ENCODE measurements around the gene IGSF6. TPM values are rescaled to one million over a fixed set of nuclear protein-coding genes. Genes with fewer than 3 reads are reported as not detected.
"Not testable (repeated sequence)": the region's sequence is repeated elsewhere in the genome, so short reads cannot be mapped to it uniquely, and the experiment has no call there.

The IGSF6 gene
- total RNA-seq, 1 experiment from 2014 or later: not detected

DNA sequence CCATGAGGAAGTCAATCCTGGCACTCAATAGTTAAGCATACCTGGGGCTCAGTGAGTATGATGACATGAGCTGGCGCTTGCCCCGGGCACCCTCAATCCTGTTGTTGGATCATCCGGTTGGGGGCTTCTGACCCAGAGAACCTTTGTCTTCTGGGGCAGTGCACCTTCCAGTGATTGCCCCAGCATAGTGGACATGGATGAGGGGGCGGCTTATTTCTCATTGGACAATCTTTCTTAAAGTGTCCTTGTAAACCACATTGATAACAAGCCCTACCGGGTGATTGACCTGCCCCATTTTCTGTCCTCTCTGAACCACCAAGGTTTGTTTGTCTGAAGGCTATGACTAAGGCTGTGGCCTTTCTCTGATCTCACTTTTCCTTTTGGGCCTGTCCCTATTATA is 18.2 kb downstream of the IGSF6 start:
- H3K14ac ChIP-seq (ENCODE audit: insufficient read depth, low read length): no peak overlapping the region
- no peak for DNase-seq
- H2AK5ac ChIP-seq (ENCODE audit: insufficient read length, low read length): no peak overlapping the region
- H2BK5ac ChIP-seq (ENCODE audit: insufficient read length, low read length): no peak overlapping the region
- Mint-ChIP-seq H3K4me1 (peaks cover 18 to 40% of the 10 kb centered on the region in 2 experiments), H3K36me3 (ENCODE audit: insufficient read depth in 1 of 3, low read depth in 3 of 3) (peaks cover 7 to 33% (median 16%) of the 10 kb centered on the region in 3 experiments), H3K27ac (0 out of 7 replicates have a peak overlapping the region, but pooled peaks of 1 of the 3 experiments have one; percentile 81), H3K9me3 (peaks cover 0 to 7% of the 10 kb centered on the region in 2 experiments; a peak in 3 of 5 replicates), H3K27me3 (ENCODE audit: low read depth) (no peaks in the 10 kb centered on the region), H3K4me3 (no peak overlapping the region)
- H4K8ac ChIP-seq (replicated peaks; ENCODE audit: insufficient read length, low read depth, low read length): no peak overlapping the region
- no CpG with 5 or more reads among the region's 5 CpGs for WGBS (ENCODE audit: extremely low coverage, insufficient read length, low lambda C conversion rate)
- H3K23ac ChIP-seq (ENCODE audit: insufficient read length, low read depth, low read length): no peak overlapping the region
- TF ChIP-seq, protein P1, sequence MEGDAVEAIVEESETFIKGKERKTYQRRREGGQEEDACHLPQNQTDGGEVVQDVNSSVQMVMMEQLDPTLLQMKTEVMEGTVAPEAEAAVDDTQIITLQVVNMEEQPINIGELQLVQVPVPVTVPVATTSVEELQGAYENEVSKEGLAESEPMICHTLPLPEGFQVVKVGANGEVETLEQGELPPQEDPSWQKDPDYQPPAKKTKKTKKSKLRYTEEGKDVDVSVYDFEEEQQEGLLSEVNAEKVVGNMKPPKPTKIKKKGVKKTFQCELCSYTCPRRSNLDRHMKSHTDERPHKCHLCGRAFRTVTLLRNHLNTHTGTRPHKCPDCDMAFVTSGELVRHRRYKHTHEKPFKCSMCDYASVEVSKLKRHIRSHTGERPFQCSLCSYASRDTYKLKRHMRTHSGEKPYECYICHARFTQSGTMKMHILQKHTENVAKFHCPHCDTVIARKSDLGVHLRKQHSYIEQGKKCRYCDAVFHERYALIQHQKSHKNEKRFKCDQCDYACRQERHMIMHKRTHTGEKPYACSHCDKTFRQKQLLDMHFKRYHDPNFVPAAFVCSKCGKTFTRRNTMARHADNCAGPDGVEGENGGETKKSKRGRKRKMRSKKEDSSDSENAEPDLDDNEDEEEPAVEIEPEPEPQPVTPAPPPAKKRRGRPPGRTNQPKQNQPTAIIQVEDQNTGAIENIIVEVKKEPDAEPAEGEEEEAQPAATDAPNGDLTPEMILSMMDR (conservative IDR thresholded peaks at IDR 0.05): no peak
- no peaks in the 10 kb centered on the region for H3K23me2 ChIP-seq (ENCODE audit: insufficient read length, low read depth, low read length, poor library complexity, severe bottlenecking)
- H3K4ac ChIP-seq (ENCODE audit: low read depth, low read length): no peak overlapping the region
- no peak overlapping the region for H3K9ac ChIP-seq (ENCODE audit: extremely low read depth, insufficient read length, low read length)
- no peak overlapping the region for H2BK15ac ChIP-seq (ENCODE audit: low read depth, low read length)
- H2AFZ ChIP-seq (ENCODE audit: low read length): no peak overlapping the region
- H2BK20ac ChIP-seq (ENCODE audit: low read depth, low read length, poor library complexity, severe bottlenecking): no peak overlapping the region
- H3K4me2 ChIP-seq (ENCODE audit: insufficient read depth, insufficient read length, low read length): no peak overlapping the region
- no peaks in the 10 kb centered on the region for H3K27me3 ChIP-seq (ENCODE audit: insufficient read depth, low read length)
- no peak overlapping the region for H3K27ac ChIP-seq (ENCODE audit: insufficient read length, low read depth, low read length)
- H4K5ac ChIP-seq (ENCODE audit: insufficient read length, low read depth, low read length): no peak overlapping the region
- H3K56ac ChIP-seq (ENCODE audit: insufficient read length, low read depth, low read length): no peak overlapping the region
- no peaks in the 10 kb centered on the region; the same call in 1 of the 2 replicates for H3K79me2 ChIP-seq (ENCODE audit: insufficient read depth, low read length)
- no peak overlapping the region for H2BK120ac ChIP-seq (ENCODE audit: low read depth, low read length, poor library complexity, severe bottlenecking)
- H3K18ac ChIP-seq (ENCODE audit: insufficient read length, low read depth, low read length): no peak overlapping the region
- H3K4me1 ChIP-seq (ENCODE audit: insufficient read depth, low read length): no peaks in the 10 kb centered on the region
- H3K79me1 ChIP-seq (ENCODE audit: insufficient read depth, low read depth, low read length, poor library complexity, severe bottlenecking): no peaks in the 10 kb centered on the region
- no peaks in the 10 kb centered on the region for H3K9me3 ChIP-seq (ENCODE audit: control insufficient read depth, low read depth, low read length)
- H4K20me1 ChIP-seq (ENCODE audit: control insufficient read depth, insufficient read depth, insufficient read length): no peaks in the 10 kb centered on the region
- H4K91ac ChIP-seq (ENCODE audit: insufficient read length, low read depth, low read length): no peak overlapping the region
- no peak overlapping the region for H2BK12ac ChIP-seq (ENCODE audit: insufficient read length, low read depth, low read length)
- H3T11ph ChIP-seq (ENCODE audit: low read length): no peak overlapping the region

- H3K9me3 ChIP-seq (ENCODE audit: control insufficient read depth, low read depth, low read length); H3K9ac ChIP-seq (ENCODE audit: extremely low read depth, insufficient read length, low read length); H3K4me1 ChIP-seq (ENCODE audit: insufficient read depth, low read length); H3K23me2 ChIP-seq (ENCODE audit: insufficient read length, low read depth, low read length, poor library complexity, severe bottlenecking); H3K4me3 Mint-ChIP-seq; H3K4me2 ChIP-seq (ENCODE audit: insufficient read depth, insufficient read length, low read length); H2BK12ac ChIP-seq (ENCODE audit: insufficient read length, low read depth, low read length); H3K79me2 ChIP-seq (ENCODE audit: insufficient read depth, low read length); H3K27ac ChIP-seq (ENCODE audit: insufficient read length, low read depth, low read length); H2BK20ac ChIP-seq (ENCODE audit: low read depth, low read length, poor library complexity, severe bottlenecking); DNase-seq; H3K27me3 ChIP-seq (ENCODE audit: insufficient read depth, low read length); H2BK15ac ChIP-seq (ENCODE audit: low read depth, low read length); H3K4ac ChIP-seq (ENCODE audit: low read depth, low read length); H4K8ac ChIP-seq (replicated peaks; ENCODE audit: insufficient read length, low read depth, low read length); H3K56ac ChIP-seq (ENCODE audit: insufficient read length, low read depth, low read length); H2AFZ ChIP-seq (ENCODE audit: low read length); H4K91ac ChIP-seq (ENCODE audit: insufficient read length, low read depth, low read length); H3K14ac ChIP-seq (ENCODE audit: insufficient read depth, low read length); H2BK120ac ChIP-seq (ENCODE audit: low read depth, low read length, poor library complexity, severe bottlenecking); H3T11ph ChIP-seq (ENCODE audit: low read length); H2BK5ac ChIP-seq (ENCODE audit: insufficient read length, low read length); H2AK5ac ChIP-seq (ENCODE audit: insufficient read length, low read length); H3K18ac ChIP-seq (ENCODE audit: insufficient read length, low read depth, low read length); H3K79me1 ChIP-seq (ENCODE audit: insufficient read depth, low read depth, low read length, poor library complexity, severe bottlenecking); H4K5ac ChIP-seq (ENCODE audit: insufficient read length, low read depth, low read length); H3K27me3 Mint-ChIP-seq (ENCODE audit: low read depth); H4K20me1 ChIP-seq (ENCODE audit: control insufficient read depth, insufficient read depth, insufficient read length); H3K23ac ChIP-seq (ENCODE audit: insufficient read length, low read depth, low read length): not testable (repeated sequence)
- H3K36me3 Mint-ChIP-seq (ENCODE audit: insufficient read depth in 1 of 3, low read depth in 3 of 3): peaks cover 28 to 52% (median 34%) of the 10 kb centered on the region in 3 experiments
- peaks cover 18 to 40% of the 10 kb centered on the region in 2 experiments for H3K4me1 Mint-ChIP-seq
- peak overlapping the region in 1 of 3 experiments; percentile 10; a peak in 1 of 7 replicates for H3K27ac Mint-ChIP-seq
- H3K9me3 Mint-ChIP-seq: peaks cover 15 to 18% of the 10 kb centered on the region in 2 experiments; a peak in 4 of 5 replicates
- WGBS (ENCODE audit: extremely low coverage, insufficient read length, low lambda C conversion rate): no CpG with 5 or more reads among the region's 5 CpGs
These were observed 20.3 kb downstream of the IGSF6 start for GRCh38 chr16:21631951-21632575.
